Measurements from ENCODE around the gene TMEM151A.
"Not testable (repeated sequence)": the region's sequence is repeated elsewhere in the genome, so short reads cannot be mapped to it uniquely, and the experiment has no call there.

TMEM151A gene

GRCh38 chr11:66275396-66275795 lies 16.3 kb upstream of the TMEM151A start:
- Histone ChIP-seq H4K91ac (ENCODE audit: low read depth, low read length) (no peak overlapping the region), H3K14ac (ENCODE audit: low read length) (no peak overlapping the region), H2BK5ac (ENCODE audit: low read depth, low read length, poor library complexity) (no peak overlapping the region), H3K4me1 (ENCODE audit: control insufficient read depth in 1 of 2, insufficient read depth in 2 of 2, low read length in 2 of 2) (peaks cover 5 to 7% of the 10 kb centered on the region in 2 experiments), H3K23ac (ENCODE audit: low read length) (no peak overlapping the region), H3K79me1 (ENCODE audit: low read length) (no peaks in the 10 kb centered on the region), H4K12ac (ENCODE audit: low read depth, low read length) (no peak overlapping the region), H3K4me2 (ENCODE audit: low read length) (no peak overlapping the region), H3K4me3 (ENCODE audit: low read depth, low read length) (no peak overlapping the region), H3K27me3 (ENCODE audit: insufficient read depth, low read length) (no peaks in the 10 kb centered on the region), H2BK12ac (ENCODE audit: low read length) (no peak overlapping the region), H3K9me3 (ENCODE audit: insufficient read depth, low read depth, low read length) (no peaks in the 10 kb centered on the region), H2AFZ (ENCODE audit: insufficient read depth, low read length, poor library complexity) (no peak overlapping the region), H4K8ac (ENCODE audit: low read depth, low read length) (no peak overlapping the region), H3K4ac (ENCODE audit: low read depth, low read length) (no peak overlapping the region), H2BK120ac (ENCODE audit: insufficient read depth, low read length, poor library complexity) (no peak overlapping the region), H3K36me3 (ENCODE audit: control insufficient read depth in 1 of 2, insufficient read depth in 2 of 2, low read length in 2 of 2) (peaks cover 48 to 54% of the 10 kb centered on the region in 2 experiments), H3K27ac (ENCODE audit: low read depth, low read length) (no peak overlapping the region), H2AK5ac (ENCODE audit: low read length) (no peak overlapping the region), H3K18ac (ENCODE audit: low read length) (no peak overlapping the region), H3K9ac (ENCODE audit: low read length) (no peak overlapping the region), H3K79me2 (ENCODE audit: control insufficient read depth, insufficient read depth, low read length, poor library complexity) (peaks cover 1% of the 10 kb centered on the region)
- no CpG with 5 or more reads among the region's 8 CpGs for WGBS (ENCODE audit: extremely low coverage, insufficient coverage, insufficient read length)
- DNase-seq: no peak

- H2BK120ac ChIP-seq (ENCODE audit: insufficient read depth, low read length, poor library complexity): no peak overlapping the region
- no peak overlapping the region for H2AK5ac ChIP-seq (ENCODE audit: low read length)
- H3K4me1 ChIP-seq (ENCODE audit: control insufficient read depth in 1 of 2, insufficient read depth in 2 of 2, low read length in 2 of 2): peaks cover 5 to 7% of the 10 kb centered on the region in 2 experiments
- no CpG with 5 or more reads among the region's 14 CpGs for WGBS (ENCODE audit: extremely low coverage, insufficient coverage, insufficient read length)
- no peaks in the 10 kb centered on the region for H3K79me1 ChIP-seq (ENCODE audit: low read length)
- no peak overlapping the region for H3K4me2 ChIP-seq (ENCODE audit: low read length)
- no peak overlapping the region for H4K12ac ChIP-seq (ENCODE audit: low read depth, low read length)
- no peaks in the 10 kb centered on the region for H3K9me3 ChIP-seq (ENCODE audit: insufficient read depth, low read depth, low read length)
- H4K91ac ChIP-seq (ENCODE audit: low read depth, low read length): no peak overlapping the region
- DNase-seq: no peak
- H3K27me3 ChIP-seq (ENCODE audit: insufficient read depth, low read length): no peaks in the 10 kb centered on the region
- no peaks in the 10 kb centered on the region for H3K79me2 ChIP-seq (ENCODE audit: control insufficient read depth, insufficient read depth, low read length, poor library complexity)
- no peak overlapping the region for H3K9ac ChIP-seq (ENCODE audit: low read length)
- H2BK5ac ChIP-seq (ENCODE audit: low read depth, low read length, poor library complexity): no peak overlapping the region
- no peak overlapping the region for H3K14ac ChIP-seq (ENCODE audit: low read length)
- no peak overlapping the region for H3K4me3 ChIP-seq (ENCODE audit: low read depth, low read length)
- no peak overlapping the region for H3K18ac ChIP-seq (ENCODE audit: low read length)
- H3K27ac ChIP-seq (ENCODE audit: low read depth, low read length): no peak overlapping the region
- no peak overlapping the region for H2BK12ac ChIP-seq (ENCODE audit: low read length)
- H3K4ac ChIP-seq (ENCODE audit: low read depth, low read length): no peak overlapping the region
- no peak overlapping the region for H2AFZ ChIP-seq (ENCODE audit: insufficient read depth, low read length, poor library complexity)
- H4K8ac ChIP-seq (ENCODE audit: low read depth, low read length): no peak overlapping the region
- peaks cover 44 to 51% of the 10 kb centered on the region in 2 experiments for H3K36me3 ChIP-seq (ENCODE audit: control insufficient read depth in 1 of 2, insufficient read depth in 2 of 2, low read length in 2 of 2)
- H3K23ac ChIP-seq (ENCODE audit: low read length): no peak overlapping the region
These were observed 15.6 kb upstream of the TMEM151A start for GRCh38 chr11:66275984-66276612.

- peaks cover 42 to 49% of the 10 kb centered on the region in 2 experiments for H3K36me3 ChIP-seq (ENCODE audit: control insufficient read depth in 1 of 2, insufficient read depth in 2 of 2, low read length in 2 of 2)
- not testable (repeated sequence) for H2AK5ac ChIP-seq (ENCODE audit: low read length); H3K18ac ChIP-seq (ENCODE audit: low read length); H2BK12ac ChIP-seq (ENCODE audit: low read length); H2BK5ac ChIP-seq (ENCODE audit: low read depth, low read length, poor library complexity); H3K23ac ChIP-seq (ENCODE audit: low read length); H3K14ac ChIP-seq (ENCODE audit: low read length); H3K4me1 ChIP-seq (ENCODE audit: control insufficient read depth in 1 of 2, insufficient read depth in 2 of 2, low read length in 2 of 2); H3K79me2 ChIP-seq (ENCODE audit: control insufficient read depth, insufficient read depth, low read length, poor library complexity); H4K8ac ChIP-seq (ENCODE audit: low read depth, low read length); H3K79me1 ChIP-seq (ENCODE audit: low read length); H2BK120ac ChIP-seq (ENCODE audit: insufficient read depth, low read length, poor library complexity); H3K27me3 ChIP-seq (ENCODE audit: insufficient read depth, low read length); H3K4me3 ChIP-seq (ENCODE audit: low read depth, low read length); H3K27ac ChIP-seq (ENCODE audit: low read depth, low read length); H3K4ac ChIP-seq (ENCODE audit: low read depth, low read length); H4K12ac ChIP-seq (ENCODE audit: low read depth, low read length); H3K9me3 ChIP-seq (ENCODE audit: insufficient read depth, low read depth, low read length); H3K9ac ChIP-seq (ENCODE audit: low read length); H3K4me2 ChIP-seq (ENCODE audit: low read length); H4K91ac ChIP-seq (ENCODE audit: low read depth, low read length); H2AFZ ChIP-seq (ENCODE audit: insufficient read depth, low read length, poor library complexity); DNase-seq
- no CpG with 5 or more reads among the region's 13 CpGs for WGBS (ENCODE audit: extremely low coverage, insufficient coverage, insufficient read length)
These were observed 15.1 kb upstream of the TMEM151A start for GRCh38 chr11:66276619-66277018.

- H2BK12ac ChIP-seq (ENCODE audit: low read length); H2AFZ ChIP-seq (ENCODE audit: insufficient read depth, low read length, poor library complexity); DNase-seq; H3K23ac ChIP-seq (ENCODE audit: low read length); H2BK120ac ChIP-seq (ENCODE audit: insufficient read depth, low read length, poor library complexity); H3K9me3 ChIP-seq (ENCODE audit: insufficient read depth, low read depth, low read length); H3K14ac ChIP-seq (ENCODE audit: low read length); H3K18ac ChIP-seq (ENCODE audit: low read length); H3K79me1 ChIP-seq (ENCODE audit: low read length); H3K9ac ChIP-seq (ENCODE audit: low read length); H2BK5ac ChIP-seq (ENCODE audit: low read depth, low read length, poor library complexity); H3K79me2 ChIP-seq (ENCODE audit: control insufficient read depth, insufficient read depth, low read length, poor library complexity); H4K8ac ChIP-seq (ENCODE audit: low read depth, low read length); H3K4me2 ChIP-seq (ENCODE audit: low read length); H4K91ac ChIP-seq (ENCODE audit: low read depth, low read length); H3K4me3 ChIP-seq (ENCODE audit: low read depth, low read length); H3K4me1 ChIP-seq (ENCODE audit: control insufficient read depth in 1 of 2, insufficient read depth in 2 of 2, low read length in 2 of 2); H3K27ac ChIP-seq (ENCODE audit: low read depth, low read length); H4K12ac ChIP-seq (ENCODE audit: low read depth, low read length); H3K4ac ChIP-seq (ENCODE audit: low read depth, low read length); H2AK5ac ChIP-seq (ENCODE audit: low read length); H3K27me3 ChIP-seq (ENCODE audit: insufficient read depth, low read length): not testable (repeated sequence)
- WGBS (ENCODE audit: extremely low coverage, insufficient coverage, insufficient read length): no CpG with 5 or more reads among the region's 4 CpGs
- H3K36me3 ChIP-seq (ENCODE audit: control insufficient read depth in 1 of 2, insufficient read depth in 2 of 2, low read length in 2 of 2): peaks cover 38 to 45% of the 10 kb centered on the region in 2 experiments
These were observed 14.6 kb upstream of the TMEM151A start for GRCh38 chr11:66277064-66277463.

Data from trophoblast cell (in vitro differentiated cells and primary cell).